H1 (cell line): ENCODE measurements around the gene KDELR1. TPM values are rescaled to one million over a fixed set of nuclear protein-coding genes. Genes with fewer than 3 reads are reported as not detected.
A peak's percentile ranks its signal among the peaks of the same experiment; 100 is the strongest.

Experiments used
- ATF3 ChIP-seq: IDR thresholded peaks from 2 replicates; pipeline ENCODE4 v1.6.1; 2011; ENCODE audit warnings: low read depth, mild to moderate bottlenecking, low read length; ENCODE audit not compliant: insufficient read depth
- BCL11A ChIP-seq, 2 experiments: IDR thresholded peaks; one replicate each; pipeline ENCODE4 v1.6.1; 2011; ENCODE audit warnings: low read depth in 2 of 2, low read length in 2 of 2, mild to moderate bottlenecking in 2 of 2
- CHD7 ChIP-seq: fragments of 300-600 bp; sonication (generic); IDR thresholded peaks from 2 replicates; pipeline ENCODE4 v1.7.1; 2012; ENCODE audit warnings: low read length, moderate library complexity, mild to moderate bottlenecking, inconsistent platforms; ENCODE audit not compliant: insufficient replicate concordance
- POLR2AphosphoS5 ChIP-seq: IDR thresholded peaks from 2 replicates; pipeline ENCODE4 v1.6.1; 2011; ENCODE audit warnings: low read depth, low read length
- RBBP5 ChIP-seq: IDR thresholded peaks from 2 replicates; pipeline ENCODE4 v1.7.1; 2012; ENCODE audit warnings: low read depth, mild to moderate bottlenecking, inconsistent platforms, low read length, moderate library complexity, borderline replicate concordance
- SIN3A ChIP-seq, 2 experiments: IDR thresholded peaks in 1 of 2; conservative IDR thresholded peaks in 1 of 2; 2 replicates each; pipeline ENCODE4 v1.6.1; 2011 to 2012; ENCODE audit warnings: low read length in 2 of 2, improper control_type of control experiment in 1 of 2, low read depth in 1 of 2, mild to moderate bottlenecking in 1 of 2
- SRF ChIP-seq: IDR thresholded peaks from 2 replicates; pipeline ENCODE4 v1.6.1; 2011; ENCODE audit warnings: mild to moderate bottlenecking, low read depth, low read length, moderate library complexity
- polyA plus RNA-seq, 7 experiments: library from polyadenylated mRNA; depleted of rRNA in 3 of 7; stranded (reverse) in 5 of 7; unstranded in 2 of 7; fragments of >200 nt in 5 of 7; fragments of 200-250 nt in 2 of 7; gene quantifications; 1 replicate in 5 of 7; 2 replicates in 1 of 7; 4 replicates in 1 of 7; pipeline versions ENCODE4 v1.2.1 to v1.2.3, GENCODE V29; 2011 to 2013; ENCODE audit warnings: missing spikeins in 2 of 7, mixed read lengths in 2 of 7
- total RNA-seq: library from RNA; stranded (reverse); fragmentation: NEBNext Ultra II Directional; extraction: Animal tissue kit (Norgen Biotek cat#: 25700); gene quantifications from 2 replicates; pipeline ENCODE4 v1.2.1, GENCODE V29; 2021
- TF ChIP-seq, protein P1 (sequence below): IDR thresholded peaks from 2 replicates; pipeline ENCODE4 v1.6.1; 2012; ENCODE audit warnings: inconsistent platforms

The KDELR1 gene
- total and polyA plus RNA-seq, 2 of the 8 experiments (the other 6 are each of a cell fraction or from before 2014, with no cell fraction given), result 225 to 231 TPM

- TF ChIP-seq SIN3A (conservative IDR thresholded peaks at IDR 0.05 in 1 of 2, IDR thresholded peaks at IDR 0.05 in 1 of 2; ENCODE audit: low read depth in 1 of 2, low read length in 2 of 2) (peak; percentile 17 to 53; a peak in 1 of 4 replicates), ATF3 (no peak), RBBP5 (no peak), BCL11A (IDR thresholded peaks at IDR 0.05; ENCODE audit: low read depth in 2 of 2, low read length in 2 of 2) (no peak), SRF (no peak), CHD7 (no peak), POLR2AphosphoS5 (peak; percentile 46; the same call in 1 of the 2 replicates)
- TF ChIP-seq, protein P1, sequence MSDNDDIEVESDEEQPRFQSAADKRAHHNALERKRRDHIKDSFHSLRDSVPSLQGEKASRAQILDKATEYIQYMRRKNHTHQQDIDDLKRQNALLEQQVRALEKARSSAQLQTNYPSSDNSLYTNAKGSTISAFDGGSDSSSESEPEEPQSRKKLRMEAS, result peak; percentile 38; the same call in 1 of the 2 replicates
Measured at GRCh38 chr19:48390188-48391099, 907 bp downstream of the KDELR1 start (continued).
